ENCODE measurements around the gene LRCH1. TPM values are rescaled to one million over a fixed set of nuclear protein-coding genes. Genes with fewer than 3 reads are reported as not detected.
A peak's percentile ranks its signal among the peaks of the same experiment; 100 is the strongest.

LRCH1 gene
- total RNA-seq, 1 experiment from 2014 or later, result 3.2 TPM

GRCh38 chr13:46603165-46603603 lies 50.2 kb downstream of the LRCH1 start:
- peak; percentile 20 for DNase-seq
- Histone ChIP-seq H3K27me3 (ENCODE audit: control insufficient read depth, insufficient read depth, low read length) (no peaks in the 10 kb centered on the region), H3K36me3 (replicated peaks; ENCODE audit: control insufficient read depth, insufficient read depth, low read length) (no peaks in the 10 kb centered on the region), H3K4me3 (ENCODE audit: insufficient read depth, low read depth, low read length) (no peak overlapping the region)

- no peak for DNase-seq
- no peak overlapping the region for H3K4me3 ChIP-seq (ENCODE audit: insufficient read depth, low read depth, low read length)
- no peaks in the 10 kb centered on the region for H3K36me3 ChIP-seq (replicated peaks; ENCODE audit: control insufficient read depth, insufficient read depth, low read length)
- no peaks in the 10 kb centered on the region for H3K27me3 ChIP-seq (ENCODE audit: control insufficient read depth, insufficient read depth, low read length)
Measured at GRCh38 chr13:46604226-46604990, 51.4 kb downstream of the LRCH1 start.

- no peaks in the 10 kb centered on the region for H3K27me3 ChIP-seq (ENCODE audit: control insufficient read depth, insufficient read depth, low read length)
- DNase-seq, result no peak
- H3K36me3 ChIP-seq (replicated peaks; ENCODE audit: control insufficient read depth, insufficient read depth, low read length), result no peaks in the 10 kb centered on the region
- H3K4me3 ChIP-seq (ENCODE audit: insufficient read depth, low read depth, low read length), result no peak overlapping the region
Measured at GRCh38 chr13:46605076-46605824, 52.3 kb downstream of the LRCH1 start.

GRCh38 chr13:46605825-46606554 lies 53.0 kb downstream of the LRCH1 start:
- no peaks in the 10 kb centered on the region for H3K27me3 ChIP-seq (ENCODE audit: control insufficient read depth, insufficient read depth, low read length)
- H3K4me3 ChIP-seq (ENCODE audit: insufficient read depth, low read depth, low read length), result no peak overlapping the region
- DNase-seq, result no peak
- H3K36me3 ChIP-seq (replicated peaks; ENCODE audit: control insufficient read depth, insufficient read depth, low read length), result no peaks in the 10 kb centered on the region

- no peaks in the 10 kb centered on the region for H3K27me3 ChIP-seq (ENCODE audit: control insufficient read depth, insufficient read depth, low read length)
- no peak for DNase-seq
- H3K4me3 ChIP-seq (ENCODE audit: insufficient read depth, low read depth, low read length), result no peak overlapping the region
- H3K36me3 ChIP-seq (replicated peaks; ENCODE audit: control insufficient read depth, insufficient read depth, low read length), result no peaks in the 10 kb centered on the region
Measured at GRCh38 chr13:46606970-46607369, 54.0 kb downstream of the LRCH1 start.

GRCh38 chr13:46607768-46608564 lies 55.0 kb downstream of the LRCH1 start:
- no peaks in the 10 kb centered on the region for H3K36me3 ChIP-seq (replicated peaks; ENCODE audit: control insufficient read depth, insufficient read depth, low read length)
- no peaks in the 10 kb centered on the region for H3K27me3 ChIP-seq (ENCODE audit: control insufficient read depth, insufficient read depth, low read length)
- H3K4me3 ChIP-seq (ENCODE audit: insufficient read depth, low read depth, low read length), result no peak overlapping the region
- no peak for DNase-seq

- no peak for DNase-seq
- Histone ChIP-seq H3K4me3 (ENCODE audit: insufficient read depth, low read depth, low read length) (no peak overlapping the region), H3K36me3 (replicated peaks; ENCODE audit: control insufficient read depth, insufficient read depth, low read length) (no peaks in the 10 kb centered on the region), H3K27me3 (ENCODE audit: control insufficient read depth, insufficient read depth, low read length) (no peaks in the 10 kb centered on the region)
Measured at GRCh38 chr13:46609052-46609451, 56.1 kb downstream of the LRCH1 start.

GRCh38 chr13:46609726-46610125 lies 56.8 kb downstream of the LRCH1 start:
- no peak for DNase-seq
- H3K4me3 ChIP-seq (ENCODE audit: insufficient read depth, low read depth, low read length), result no peak overlapping the region
- H3K36me3 ChIP-seq (replicated peaks; ENCODE audit: control insufficient read depth, insufficient read depth, low read length), result no peaks in the 10 kb centered on the region
- H3K27me3 ChIP-seq (ENCODE audit: control insufficient read depth, insufficient read depth, low read length), result no peaks in the 10 kb centered on the region

- Histone ChIP-seq H3K4me3 (ENCODE audit: insufficient read depth, low read depth, low read length) (no peak overlapping the region), H3K36me3 (replicated peaks; ENCODE audit: control insufficient read depth, insufficient read depth, low read length) (no peaks in the 10 kb centered on the region), H3K27me3 (ENCODE audit: control insufficient read depth, insufficient read depth, low read length) (no peaks in the 10 kb centered on the region)
- DNase-seq, result no peak
Measured at GRCh38 chr13:46612267-46612666, 59.3 kb downstream of the LRCH1 start.

GRCh38 chr13:46613409-46614049 lies 60.6 kb downstream of the LRCH1 start:
- H3K27me3 ChIP-seq (ENCODE audit: control insufficient read depth, insufficient read depth, low read length), result no peaks in the 10 kb centered on the region
- no peak overlapping the region for H3K4me3 ChIP-seq (ENCODE audit: insufficient read depth, low read depth, low read length)
- H3K36me3 ChIP-seq (replicated peaks; ENCODE audit: control insufficient read depth, insufficient read depth, low read length), result no peaks in the 10 kb centered on the region
- peak; percentile 27 for DNase-seq

- H3K27me3 ChIP-seq (ENCODE audit: control insufficient read depth, insufficient read depth, low read length), result no peaks in the 10 kb centered on the region
- H3K36me3 ChIP-seq (replicated peaks; ENCODE audit: control insufficient read depth, insufficient read depth, low read length), result no peaks in the 10 kb centered on the region
- no peak overlapping the region for H3K4me3 ChIP-seq (ENCODE audit: insufficient read depth, low read depth, low read length)
- no peak for DNase-seq
Measured at GRCh38 chr13:46614582-46614981, 61.6 kb downstream of the LRCH1 start.

GRCh38 chr13:46615888-46616531 lies 63.0 kb downstream of the LRCH1 start:
- Histone ChIP-seq H3K4me3 (ENCODE audit: insufficient read depth, low read depth, low read length) (no peak overlapping the region), H3K27me3 (ENCODE audit: control insufficient read depth, insufficient read depth, low read length) (no peaks in the 10 kb centered on the region), H3K36me3 (replicated peaks; ENCODE audit: control insufficient read depth, insufficient read depth, low read length) (no peaks in the 10 kb centered on the region)
- no peak for DNase-seq

- Histone ChIP-seq H3K4me3 (ENCODE audit: insufficient read depth, low read depth, low read length) (no peak overlapping the region), H3K36me3 (replicated peaks; ENCODE audit: control insufficient read depth, insufficient read depth, low read length) (no peaks in the 10 kb centered on the region), H3K27me3 (ENCODE audit: control insufficient read depth, insufficient read depth, low read length) (no peaks in the 10 kb centered on the region)
- DNase-seq, result no peak
Measured at GRCh38 chr13:46617229-46617721, 64.3 kb downstream of the LRCH1 start.

Measured in H7 (cell line).